Mesothelial cell of epicardium (in vitro differentiated cells): ENCODE results near the gene SPDEF. TPM values are rescaled to one million over a fixed set of nuclear protein-coding genes. Genes with fewer than 3 reads are reported as not detected.

Experiments
- DNase-seq, 2 experiments: peaks; one replicate each; pipeline ENCODE4 v3.0.0; 2021; ENCODE audit warnings: low spot score in 2 of 2; ENCODE audit not compliant: unreplicated experiment in 2 of 2
- H3K27ac Mint-ChIP-seq: 2 replicates; pipeline ENCODE4 v1.8.0; 2021; ENCODE audit warnings: mixed read lengths
- H3K27me3 Mint-ChIP-seq: 2 replicates; pipeline ENCODE4 v1.8.0; 2021; ENCODE audit warnings: low read depth, mixed read lengths
- H3K36me3 Mint-ChIP-seq: 2 replicates; pipeline ENCODE4 v1.8.0; 2021; ENCODE audit warnings: mixed read lengths
- H3K4me1 Mint-ChIP-seq: 2 replicates; pipeline ENCODE4 v1.8.0; 2021; ENCODE audit warnings: mixed read lengths
- H3K4me3 Mint-ChIP-seq: 2 replicates; pipeline ENCODE4 v1.8.0; 2021; ENCODE audit warnings: mild to moderate bottlenecking, moderate library complexity, mixed read lengths
- H3K9me3 Mint-ChIP-seq: 2 replicates; pipeline ENCODE4 v1.8.0; 2021; ENCODE audit warnings: mixed read lengths
- total RNA-seq: library from RNA; stranded (reverse); gene quantifications from 3 replicates; pipeline ENCODE4 v1.2.1, GENCODE V29; 2021
- TF ChIP-seq, protein P1 (sequence below): fragments of 200-600 bp; sonication (generic); IDR thresholded peaks from one replicate; pipeline ENCODE4 v1.5.0; 2021; ENCODE audit warnings: antibody characterized with exemption; ENCODE audit not compliant: unreplicated experiment

Gene SPDEF
- total RNA-seq, 1 donor from 2014 or later = 0.34 TPM

DNA sequence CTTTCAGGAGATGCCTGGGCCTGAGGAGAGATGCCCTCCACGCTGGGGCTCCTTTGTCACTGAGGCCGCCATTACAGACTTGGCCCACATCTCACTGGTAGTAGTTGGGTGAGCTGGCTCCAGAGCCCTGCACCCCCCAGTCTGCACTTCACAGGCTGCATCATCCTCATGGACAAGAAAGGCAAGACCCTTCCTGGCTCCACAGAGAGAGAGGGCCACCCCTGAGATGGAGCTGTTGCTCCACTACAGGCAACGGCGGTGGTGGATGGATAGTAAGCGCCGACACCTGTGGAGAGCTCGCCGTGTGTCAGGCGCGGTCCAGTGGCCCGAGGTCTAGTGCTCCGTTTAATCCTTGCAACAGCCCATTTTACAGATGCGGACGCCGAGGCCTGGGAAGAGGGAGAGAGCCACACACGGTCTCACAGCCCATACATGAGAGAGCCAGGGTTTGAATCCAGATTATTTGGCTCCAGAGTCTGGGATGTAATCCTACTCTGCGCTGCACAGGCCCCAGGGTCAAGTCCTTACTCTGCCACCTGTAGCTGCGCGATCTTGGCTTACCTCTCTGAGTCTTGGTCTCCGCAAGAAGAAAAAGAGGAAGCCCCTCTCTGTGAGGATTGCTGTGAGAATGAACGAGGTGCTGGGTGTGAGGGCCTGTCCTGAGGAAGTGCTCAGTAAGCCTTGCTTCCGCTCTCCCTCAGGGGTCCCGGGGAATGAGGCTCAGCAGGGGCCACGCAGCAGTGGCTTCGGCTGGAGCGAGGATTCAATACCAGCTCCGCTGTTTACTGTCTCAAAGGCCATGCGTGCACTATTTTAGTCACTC lies 34.5 kb downstream of the SPDEF start:
- Mint-ChIP-seq H3K27me3 (peaks cover 5% of the 10 kb centered on the region), H3K36me3 (no peaks in the 10 kb centered on the region), H3K4me3 (no peak overlapping the region), H3K27ac (no peak overlapping the region), H3K4me1 (peaks cover 7% of the 10 kb centered on the region), H3K9me3 (no peaks in the 10 kb centered on the region)
- TF ChIP-seq, protein P1, sequence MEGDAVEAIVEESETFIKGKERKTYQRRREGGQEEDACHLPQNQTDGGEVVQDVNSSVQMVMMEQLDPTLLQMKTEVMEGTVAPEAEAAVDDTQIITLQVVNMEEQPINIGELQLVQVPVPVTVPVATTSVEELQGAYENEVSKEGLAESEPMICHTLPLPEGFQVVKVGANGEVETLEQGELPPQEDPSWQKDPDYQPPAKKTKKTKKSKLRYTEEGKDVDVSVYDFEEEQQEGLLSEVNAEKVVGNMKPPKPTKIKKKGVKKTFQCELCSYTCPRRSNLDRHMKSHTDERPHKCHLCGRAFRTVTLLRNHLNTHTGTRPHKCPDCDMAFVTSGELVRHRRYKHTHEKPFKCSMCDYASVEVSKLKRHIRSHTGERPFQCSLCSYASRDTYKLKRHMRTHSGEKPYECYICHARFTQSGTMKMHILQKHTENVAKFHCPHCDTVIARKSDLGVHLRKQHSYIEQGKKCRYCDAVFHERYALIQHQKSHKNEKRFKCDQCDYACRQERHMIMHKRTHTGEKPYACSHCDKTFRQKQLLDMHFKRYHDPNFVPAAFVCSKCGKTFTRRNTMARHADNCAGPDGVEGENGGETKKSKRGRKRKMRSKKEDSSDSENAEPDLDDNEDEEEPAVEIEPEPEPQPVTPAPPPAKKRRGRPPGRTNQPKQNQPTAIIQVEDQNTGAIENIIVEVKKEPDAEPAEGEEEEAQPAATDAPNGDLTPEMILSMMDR = no peak
- DNase-seq = no peak

DNA sequence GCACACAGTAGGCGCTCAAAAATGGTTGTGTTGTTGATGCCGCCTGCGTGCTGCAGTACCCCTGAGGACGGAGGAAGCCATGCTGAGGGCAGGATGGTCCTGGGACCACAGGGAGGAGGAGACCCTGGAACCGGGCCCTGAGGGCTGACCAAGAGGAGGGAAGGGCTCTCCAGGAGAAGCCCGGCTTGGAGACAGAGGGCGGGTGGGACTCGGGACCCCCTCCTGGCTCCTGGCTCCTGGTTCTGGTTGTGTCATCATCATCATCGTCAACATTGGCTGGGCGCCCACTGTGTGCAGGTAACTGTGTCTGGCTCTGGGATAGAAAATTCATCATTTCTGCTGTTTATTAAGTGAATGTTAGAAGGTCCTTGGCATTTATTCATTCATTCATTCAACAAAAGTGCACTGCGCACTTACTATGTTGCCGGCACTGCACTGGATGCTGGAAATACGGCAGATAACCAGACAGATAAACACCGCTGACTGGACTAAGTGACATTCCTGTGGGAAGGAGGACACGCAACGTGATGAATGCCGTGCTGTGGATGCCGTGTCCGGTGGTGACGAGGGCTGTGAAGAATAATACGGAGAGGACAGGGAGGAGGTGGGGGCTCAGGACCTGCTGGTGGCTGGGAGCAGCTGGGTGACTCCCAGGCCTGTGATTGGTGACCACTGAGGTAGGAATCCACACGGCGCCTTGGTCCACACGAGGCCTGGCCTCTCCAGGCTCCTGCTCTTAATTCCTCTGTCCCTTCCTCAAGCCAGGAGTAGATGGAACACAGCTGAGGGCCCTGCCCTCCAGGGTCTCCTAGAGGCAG lies 35.3 kb downstream of the SPDEF start:
- no peak for DNase-seq
- H3K4me3 Mint-ChIP-seq = no peak overlapping the region
- TF ChIP-seq, protein P1 = no peak
- H3K27ac Mint-ChIP-seq = no peak overlapping the region
- no peaks in the 10 kb centered on the region for H3K36me3 Mint-ChIP-seq
- H3K4me1 Mint-ChIP-seq = peaks cover 7% of the 10 kb centered on the region
- H3K27me3 Mint-ChIP-seq = peaks cover 5% of the 10 kb centered on the region
- no peaks in the 10 kb centered on the region for H3K9me3 Mint-ChIP-seq

DNA sequence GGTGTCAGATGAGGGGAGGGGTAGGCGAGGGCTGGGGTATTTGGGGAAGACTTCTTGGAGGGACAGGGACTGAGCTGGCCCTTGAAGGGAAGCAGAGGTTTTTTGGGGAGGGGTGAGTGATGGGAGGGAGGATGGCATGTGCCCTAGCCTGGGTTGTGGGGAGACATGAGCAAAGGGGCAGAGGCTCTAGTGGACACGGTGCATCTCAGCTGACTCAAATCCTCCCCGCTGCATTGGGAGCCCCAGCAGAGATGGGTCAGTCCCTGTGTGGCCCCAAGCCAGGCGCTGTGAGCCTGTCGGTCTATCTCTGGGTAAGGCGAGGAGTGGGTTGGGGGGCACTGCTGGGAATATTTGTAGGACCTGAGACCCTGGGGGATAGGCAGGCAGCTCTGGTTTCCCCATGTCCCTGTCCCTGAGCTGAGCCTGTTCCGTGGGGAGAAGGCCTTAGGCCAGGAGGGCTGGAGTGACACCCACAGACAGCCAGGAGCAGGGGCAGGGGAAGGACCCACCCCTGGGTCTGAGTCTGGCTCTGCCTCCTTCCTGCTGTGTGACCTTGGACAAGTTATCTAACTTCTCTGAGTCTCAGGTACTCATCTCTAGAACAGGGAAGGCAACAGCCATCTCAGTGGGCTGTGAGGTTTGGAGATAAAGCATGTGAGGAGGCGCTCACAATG lies 36.0 kb downstream of the SPDEF start:
- Mint-ChIP-seq H3K4me1 (peaks cover 4% of the 10 kb centered on the region), H3K36me3 (no peaks in the 10 kb centered on the region), H3K27ac (no peak overlapping the region), H3K4me3 (no peak overlapping the region), H3K27me3 (peaks cover 5% of the 10 kb centered on the region), H3K9me3 (no peaks in the 10 kb centered on the region)
- TF ChIP-seq, protein P1 = no peak
- no peak for DNase-seq

DNA sequence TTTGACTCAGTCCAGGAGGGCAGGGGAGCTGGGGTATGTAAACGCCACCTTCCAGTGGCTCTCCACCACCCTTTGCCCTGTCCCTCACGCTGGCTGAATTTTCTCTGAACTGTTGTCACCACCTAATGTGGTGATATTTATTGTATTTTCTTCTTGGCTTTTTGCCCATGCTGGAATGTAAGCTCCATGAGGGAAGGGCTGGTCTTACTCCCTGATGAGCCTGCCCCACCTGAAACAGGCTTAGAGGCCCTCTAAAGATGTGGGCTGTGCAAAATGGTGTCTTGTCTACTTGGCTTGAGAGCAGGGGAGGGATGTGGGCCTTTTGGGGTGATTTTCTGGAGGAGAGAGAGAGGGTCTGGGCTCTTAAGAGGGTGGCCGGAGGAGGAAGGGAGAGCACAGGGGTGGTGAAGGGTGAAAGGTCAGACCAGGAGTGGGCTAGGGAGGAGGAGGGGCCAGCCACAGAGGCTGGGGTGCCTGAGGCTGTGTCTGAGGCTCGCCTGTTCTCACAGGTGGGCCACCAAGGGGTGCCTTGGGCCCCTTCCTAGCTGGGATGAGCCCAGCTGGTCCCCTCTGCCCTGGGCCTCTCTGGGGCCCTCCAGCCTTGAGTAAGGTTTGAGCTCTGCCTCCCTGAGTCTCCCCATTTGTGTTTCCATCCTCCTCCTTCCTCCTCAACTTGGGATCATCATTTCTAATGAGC lies 37.3 kb downstream of the SPDEF start:
- Mint-ChIP-seq H3K9me3 (no peaks in the 10 kb centered on the region), H3K36me3 (no peaks in the 10 kb centered on the region), H3K27me3 (peaks cover 9% of the 10 kb centered on the region), H3K4me3 (no peak overlapping the region), H3K4me1 (peaks cover 8% of the 10 kb centered on the region), H3K27ac (no peak overlapping the region)
- DNase-seq = no peak
- TF ChIP-seq, protein P1 = no peak

DNA sequence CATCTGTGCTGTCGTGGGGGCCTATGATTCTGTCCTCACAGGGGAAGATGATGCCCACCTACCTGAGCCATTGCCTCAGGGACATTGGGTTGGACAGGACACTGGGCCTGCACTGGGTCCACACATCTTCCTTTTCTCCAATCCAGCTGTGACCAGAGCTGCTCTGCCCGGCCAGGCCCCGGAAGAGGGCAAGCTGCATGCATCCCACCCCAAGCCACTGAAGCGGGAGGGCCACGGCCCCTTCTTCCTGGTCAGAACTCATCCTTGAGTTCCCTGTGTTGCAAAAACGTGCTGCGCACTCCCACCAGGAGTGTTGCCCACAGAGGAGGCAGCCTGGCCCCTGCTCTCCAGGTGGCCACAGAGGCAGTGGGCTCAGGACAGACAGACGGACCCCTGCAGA lies 38.2 kb downstream of the SPDEF start:
- Mint-ChIP-seq H3K4me3 (no peak overlapping the region), H3K27me3 (peaks cover 9% of the 10 kb centered on the region), H3K4me1 (peaks cover 17% of the 10 kb centered on the region), H3K9me3 (no peaks in the 10 kb centered on the region), H3K36me3 (no peaks in the 10 kb centered on the region), H3K27ac (no peak overlapping the region)
- TF ChIP-seq, protein P1 = no peak
- DNase-seq = no peak
